Panc1 (cell line): ENCODE data around the gene MAG. TPM values are rescaled to one million over a fixed set of nuclear protein-coding genes. Genes with fewer than 3 reads are reported as not detected.
A peak's percentile ranks its signal among the peaks of the same experiment; 100 is the strongest.

Experiments
- ATAC-seq: fragments of 200-7000 bp; cut with Tn5 transposase; 2 replicates; pipeline ENCODE4 v1.9.1; 2020; ENCODE audit warnings: mild to moderate bottlenecking, moderate library complexity
- BruUV-seq: library from RNA; stranded (reverse); fragments of 400-500 nt; replicated peaks from 2 replicates; lab custom pipeline; 2021; lab: Mats Ljungman, UMichigan
- CTCF ChIA-PET: fragments of 300-600 bp; sonication (Branson Sonifier 250); formaldehyde crosslinking; loops from one replicate; lab custom pipeline; 2022; ENCODE audit warnings: antibody characterized with exemption; lab: Charles Lee
- POLR2A ChIA-PET: fragments of 300-600 bp; sonication (Branson Sonifier 250); formaldehyde crosslinking; loops from one replicate; lab custom pipeline; 2022; ENCODE audit warnings: antibody characterized with exemption; lab: Charles Lee
- DNase-seq: peaks from one replicate; pipeline ENCODE4 v3.0.0-alpha.2; 2010; ENCODE audit warnings: low read depth, low spot score
- H3K27ac ChIP-seq: 2 replicates; pipeline ENCODE4 v1.5.1; 2011; ENCODE audit warnings: mild to moderate bottlenecking, low read length, inconsistent platforms
- H3K27me3 ChIP-seq: fragments of 200-500 bp; sonication (Bioruptor generic); 2 replicates; pipeline ENCODE4 v1.6.0; 2014; ENCODE audit warnings: low read length, inconsistent platforms; ENCODE audit not compliant: control insufficient read depth, insufficient read depth
- H3K36me3 ChIP-seq: fragments of 200-500 bp; sonication (Bioruptor generic); 2 replicates; pipeline ENCODE4 v1.5.1; 2014; ENCODE audit warnings: inconsistent platforms, mild to moderate bottlenecking, low read length, moderate library complexity; ENCODE audit not compliant: control insufficient read depth, insufficient read depth
- H3K4me1 ChIP-seq: 2 replicates; pipeline ENCODE4 v1.5.1; 2011; ENCODE audit warnings: inconsistent platforms, mild to moderate bottlenecking, low read length, moderate library complexity; ENCODE audit not compliant: control insufficient read depth, insufficient read depth
- H3K4me3 ChIP-seq, 2 experiments: 2 replicates each; pipeline ENCODE4 v1.5.1; 2011 to 2012; ENCODE audit warnings: low read depth in 2 of 2, low read length in 2 of 2, mild to moderate bottlenecking in 2 of 2, inconsistent platforms in 1 of 2, moderate library complexity in 1 of 2
- H3K9me3 ChIP-seq: fragments of 200-500 bp; sonication (Bioruptor generic); 2 replicates; pipeline ENCODE4 v1.5.1; 2014; ENCODE audit warnings: low read depth, mild to moderate bottlenecking, inconsistent platforms, low read length, moderate library complexity; ENCODE audit not compliant: control insufficient read depth, insufficient read depth
- POLR2AphosphoS5 ChIP-seq: IDR thresholded peaks from 2 replicates; pipeline ENCODE4 v1.6.1; 2012; ENCODE audit warnings: mild to moderate bottlenecking, low read depth, low read length, moderate library complexity
- SIN3A ChIP-seq: IDR thresholded peaks from 2 replicates; pipeline ENCODE4 v1.6.1; 2012; ENCODE audit warnings: low read depth, mild to moderate bottlenecking, low read length, moderate library complexity, borderline replicate concordance; ENCODE audit not compliant: insufficient read depth
- TCF7L2 ChIP-seq: IDR thresholded peaks from 2 replicates; pipeline ENCODE4 v1.6.1; 2011; ENCODE audit warnings: mild to moderate bottlenecking, low read depth, low read length, inconsistent platforms
- in situ Hi-C: cut with HindIII; loops from 2 replicates; pipeline ENCODE4 v1.10.0; 2016; ENCODE audit warnings: low sequenced_read_pairs, low pct_unique_long_range_greater_than_20kb
- intact Hi-C: fragments of 100-400 bp; cut with micrococcal nuclease; formaldehyde crosslinking; loops from one replicate; pipeline ENCODE4 v1.10.0; 2022; ENCODE audit not compliant: unreplicated experiment
- total RNA-seq: library from RNA; stranded (reverse); gene quantifications from one replicate; pipeline ENCODE4 v1.2.1, GENCODE V29; 2021; ENCODE audit not compliant: unreplicated experiment
- TF ChIP-seq, protein P1 (sequence below), 2 experiments: IDR thresholded peaks; 2 replicates each; pipeline ENCODE4 v1.6.1; 2011 to 2012; ENCODE audit warnings: low read depth in 2 of 2, control low read depth in 1 of 2, low read length in 1 of 2, mild to moderate bottlenecking in 1 of 2, moderate library complexity in 1 of 2; ENCODE audit not compliant: insufficient read depth in 1 of 2
- TF ChIP-seq, protein P2 (sequence below): fragments of 450-650 bp; IDR thresholded peaks from 2 replicates; pipeline ENCODE4 v1.5.1; 2017; ENCODE audit warnings: mild to moderate bottlenecking

The MAG gene
- total RNA-seq, 1 experiment from 2014 or later: not detected

DNA sequence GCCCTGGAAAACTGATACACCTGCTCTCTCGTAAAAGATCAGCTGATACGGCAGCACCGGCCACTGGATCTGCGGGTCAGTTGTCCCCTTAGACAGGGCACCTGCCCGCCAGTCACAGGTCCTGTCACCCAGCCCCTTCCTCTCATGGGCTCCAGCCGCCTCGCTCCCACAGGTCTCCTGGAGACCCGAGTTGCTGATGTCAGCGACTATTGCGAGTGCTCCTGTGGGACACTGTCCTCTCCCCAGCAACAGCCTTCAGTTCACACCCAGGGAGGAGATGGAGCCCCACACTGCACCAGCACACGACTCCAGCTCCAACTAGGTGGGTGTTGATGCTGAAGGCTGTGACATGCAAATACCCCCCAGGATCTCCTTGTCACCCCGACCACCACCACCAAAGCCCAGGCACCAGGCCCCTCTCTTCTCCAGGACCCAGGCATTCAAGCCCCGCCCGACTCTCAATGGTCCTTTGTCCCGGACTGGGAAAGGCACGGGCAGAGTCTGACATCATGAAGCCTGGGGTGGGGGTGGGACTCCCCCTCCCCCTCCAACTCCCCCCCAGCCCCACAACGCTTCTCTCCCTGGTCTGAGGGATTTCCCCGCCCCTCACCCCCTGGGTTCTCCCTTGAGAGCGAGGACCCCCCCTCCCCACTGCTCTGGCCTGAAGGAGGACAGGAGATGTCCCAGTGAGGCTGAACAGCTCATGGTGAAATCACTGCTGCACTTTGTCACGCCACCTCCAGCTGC lies 1.4 kb upstream of the MAG start:
- H3K9me3 ChIP-seq: no peaks in the 10 kb centered on the region
- no peak overlapping the region for H3K4me3 ChIP-seq
- POLR2A ChIA-PET: no interaction called here
- no peak overlapping the region for H3K27ac ChIP-seq
- intact Hi-C loops: no loop called here
- BruUV-seq: no TSS peak
- no peaks in the 10 kb centered on the region; the same call in 1 of the 2 replicates for H3K27me3 ChIP-seq
- in situ Hi-C loops: no loop called here
- TF ChIP-seq, protein P1, sequence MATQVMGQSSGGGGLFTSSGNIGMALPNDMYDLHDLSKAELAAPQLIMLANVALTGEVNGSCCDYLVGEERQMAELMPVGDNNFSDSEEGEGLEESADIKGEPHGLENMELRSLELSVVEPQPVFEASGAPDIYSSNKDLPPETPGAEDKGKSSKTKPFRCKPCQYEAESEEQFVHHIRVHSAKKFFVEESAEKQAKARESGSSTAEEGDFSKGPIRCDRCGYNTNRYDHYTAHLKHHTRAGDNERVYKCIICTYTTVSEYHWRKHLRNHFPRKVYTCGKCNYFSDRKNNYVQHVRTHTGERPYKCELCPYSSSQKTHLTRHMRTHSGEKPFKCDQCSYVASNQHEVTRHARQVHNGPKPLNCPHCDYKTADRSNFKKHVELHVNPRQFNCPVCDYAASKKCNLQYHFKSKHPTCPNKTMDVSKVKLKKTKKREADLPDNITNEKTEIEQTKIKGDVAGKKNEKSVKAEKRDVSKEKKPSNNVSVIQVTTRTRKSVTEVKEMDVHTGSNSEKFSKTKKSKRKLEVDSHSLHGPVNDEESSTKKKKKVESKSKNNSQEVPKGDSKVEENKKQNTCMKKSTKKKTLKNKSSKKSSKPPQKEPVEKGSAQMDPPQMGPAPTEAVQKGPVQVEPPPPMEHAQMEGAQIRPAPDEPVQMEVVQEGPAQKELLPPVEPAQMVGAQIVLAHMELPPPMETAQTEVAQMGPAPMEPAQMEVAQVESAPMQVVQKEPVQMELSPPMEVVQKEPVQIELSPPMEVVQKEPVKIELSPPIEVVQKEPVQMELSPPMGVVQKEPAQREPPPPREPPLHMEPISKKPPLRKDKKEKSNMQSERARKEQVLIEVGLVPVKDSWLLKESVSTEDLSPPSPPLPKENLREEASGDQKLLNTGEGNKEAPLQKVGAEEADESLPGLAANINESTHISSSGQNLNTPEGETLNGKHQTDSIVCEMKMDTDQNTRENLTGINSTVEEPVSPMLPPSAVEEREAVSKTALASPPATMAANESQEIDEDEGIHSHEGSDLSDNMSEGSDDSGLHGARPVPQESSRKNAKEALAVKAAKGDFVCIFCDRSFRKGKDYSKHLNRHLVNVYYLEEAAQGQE (IDR thresholded peaks at IDR 0.05; ENCODE audit: insufficient read depth in 1 of 2, low read depth in 2 of 2, low read length in 1 of 2): no peak
- TF ChIP-seq TCF7L2: no peak
- TF ChIP-seq, protein P2, sequence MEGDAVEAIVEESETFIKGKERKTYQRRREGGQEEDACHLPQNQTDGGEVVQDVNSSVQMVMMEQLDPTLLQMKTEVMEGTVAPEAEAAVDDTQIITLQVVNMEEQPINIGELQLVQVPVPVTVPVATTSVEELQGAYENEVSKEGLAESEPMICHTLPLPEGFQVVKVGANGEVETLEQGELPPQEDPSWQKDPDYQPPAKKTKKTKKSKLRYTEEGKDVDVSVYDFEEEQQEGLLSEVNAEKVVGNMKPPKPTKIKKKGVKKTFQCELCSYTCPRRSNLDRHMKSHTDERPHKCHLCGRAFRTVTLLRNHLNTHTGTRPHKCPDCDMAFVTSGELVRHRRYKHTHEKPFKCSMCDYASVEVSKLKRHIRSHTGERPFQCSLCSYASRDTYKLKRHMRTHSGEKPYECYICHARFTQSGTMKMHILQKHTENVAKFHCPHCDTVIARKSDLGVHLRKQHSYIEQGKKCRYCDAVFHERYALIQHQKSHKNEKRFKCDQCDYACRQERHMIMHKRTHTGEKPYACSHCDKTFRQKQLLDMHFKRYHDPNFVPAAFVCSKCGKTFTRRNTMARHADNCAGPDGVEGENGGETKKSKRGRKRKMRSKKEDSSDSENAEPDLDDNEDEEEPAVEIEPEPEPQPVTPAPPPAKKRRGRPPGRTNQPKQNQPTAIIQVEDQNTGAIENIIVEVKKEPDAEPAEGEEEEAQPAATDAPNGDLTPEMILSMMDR: no peak
- no peak for TF ChIP-seq SIN3A
- no peak for TF ChIP-seq POLR2AphosphoS5
- no peaks in the 10 kb centered on the region for H3K4me1 ChIP-seq
- no peaks in the 10 kb centered on the region for H3K36me3 ChIP-seq
- ATAC-seq (0 out of 2 replicates have a peak, but pooled peaks have one; percentile 17), DNase-seq (no peak)
- CTCF ChIA-PET: no interaction called here

DNA sequence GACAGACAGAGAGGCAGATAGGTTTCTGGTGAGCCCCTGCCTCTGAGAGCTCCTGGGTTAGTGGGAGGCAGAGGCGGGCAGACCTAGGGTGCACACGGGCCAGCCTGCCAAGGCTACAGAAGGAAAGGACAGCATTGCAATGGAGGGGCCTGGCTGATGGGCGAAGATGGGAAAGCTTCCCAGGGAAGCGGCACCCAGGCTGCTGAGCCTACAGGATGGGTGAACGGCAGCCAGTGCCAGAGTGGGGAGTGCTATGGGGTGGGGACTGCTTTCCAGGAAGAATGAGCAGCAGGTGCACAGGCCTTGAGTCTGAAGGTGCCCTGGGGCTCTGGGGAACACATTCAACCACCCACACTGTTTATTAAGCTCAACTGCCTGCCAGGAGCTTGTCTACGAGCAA lies 702 bp upstream of the MAG start:
- ChIA-PET POLR2A (no interaction called here), CTCF (no interaction called here)
- intact Hi-C loops (no loop called here), in situ Hi-C loops (no loop called here)
- TF ChIP-seq, protein P1 (IDR thresholded peaks at IDR 0.05; ENCODE audit: insufficient read depth in 1 of 2, low read depth in 2 of 2, low read length in 1 of 2): no peak
- TF ChIP-seq SIN3A: no peak
- TF ChIP-seq, protein P2: no peak
- TF ChIP-seq TCF7L2: no peak
- no peak for TF ChIP-seq POLR2AphosphoS5
- BruUV-seq: no TSS peak
- ATAC-seq (no peak), DNase-seq (no peak)
- Histone ChIP-seq H3K36me3 (no peaks in the 10 kb centered on the region), H3K27me3 (no peaks in the 10 kb centered on the region; the same call in 1 of the 2 replicates), H3K4me3 (no peak overlapping the region), H3K4me1 (no peaks in the 10 kb centered on the region), H3K27ac (no peak overlapping the region), H3K9me3 (no peaks in the 10 kb centered on the region)
